GM19035 (cell line): ENCODE results near the gene ADK.
"Not testable (repeated sequence)": the region's sequence is repeated elsewhere in the genome, so short reads cannot be mapped to it uniquely, and the experiment has no call there.

Source experiments
- ATAC-seq: cut with Tn5 transposase; IDR thresholded peaks from one replicate; pipeline ENCODE4 v1.9.1; 2021; ENCODE audit not compliant: unreplicated experiment

Gene ADK

GRCh38 chr10:74527611-74528010 is 376.6 kb downstream of the ADK start:
- ATAC-seq: not testable (repeated sequence)

DNA sequence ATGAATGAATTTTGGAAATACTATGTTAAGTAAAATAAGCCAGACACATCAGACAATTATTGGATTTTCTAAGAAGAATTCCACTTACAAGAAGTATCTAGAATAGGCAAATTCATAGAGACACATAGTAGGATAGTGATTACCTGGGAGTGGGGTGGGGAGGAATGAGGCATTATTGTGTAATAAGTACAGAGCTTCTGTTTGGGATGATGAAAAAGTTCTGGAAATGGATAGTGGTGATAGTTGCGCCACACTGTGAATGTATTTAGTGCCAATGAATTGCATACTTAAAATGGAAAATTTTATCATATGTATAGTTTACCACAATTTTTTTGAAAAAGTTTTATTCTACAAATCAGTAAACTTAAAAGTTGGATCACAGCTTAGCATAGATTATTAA is 378.2 kb downstream of the ADK start:
- no peak for ATAC-seq

- no peak for ATAC-seq
Measured at GRCh38 chr10:74530981-74531380, 380.0 kb downstream of the ADK start.

DNA sequence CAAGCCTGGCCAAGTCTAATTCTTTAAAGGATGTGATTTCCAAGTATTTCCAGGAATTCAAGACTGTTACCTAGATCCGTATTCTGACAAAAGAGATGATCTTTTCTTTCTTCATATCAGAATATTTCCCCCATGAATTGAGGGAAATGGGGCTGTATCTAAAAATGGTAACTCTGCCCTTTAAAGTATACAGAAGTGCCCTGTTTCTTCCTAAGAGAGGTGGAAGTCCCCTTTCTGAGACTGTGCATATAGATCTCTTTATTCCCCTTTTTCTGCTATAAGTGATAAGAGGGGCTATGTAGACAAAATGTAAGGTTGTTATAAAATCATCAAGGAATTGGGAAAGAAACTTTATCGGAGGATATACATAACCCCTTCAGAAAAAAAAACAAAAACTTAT is 388.3 kb downstream of the ADK start:
- ATAC-seq: no peak

GRCh38 chr10:74541375-74541774 is 390.4 kb downstream of the ADK start:
- ATAC-seq: no peak

- no peak for ATAC-seq
Measured at GRCh38 chr10:74542077-74542476, 391.1 kb downstream of the ADK start.

DNA sequence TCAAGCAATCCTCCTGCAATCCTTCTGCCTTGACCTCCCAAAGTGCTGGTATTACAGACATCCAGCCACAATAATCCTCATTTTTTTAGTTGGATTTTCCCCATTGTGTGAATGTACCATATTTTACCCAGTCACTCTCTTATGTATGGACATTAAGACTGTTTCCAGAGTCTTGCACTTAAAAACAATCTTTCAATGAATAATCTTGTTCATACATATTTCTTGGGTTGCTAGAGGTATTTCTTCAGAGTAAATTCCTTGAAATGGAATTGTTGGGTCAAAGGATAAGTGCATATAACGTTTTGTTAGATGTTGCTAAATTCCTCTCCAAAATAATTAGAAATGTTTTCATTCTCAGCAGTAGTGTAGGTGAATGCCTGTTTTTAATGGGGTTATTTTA is 392.3 kb downstream of the ADK start:
- no peak for ATAC-seq

DNA sequence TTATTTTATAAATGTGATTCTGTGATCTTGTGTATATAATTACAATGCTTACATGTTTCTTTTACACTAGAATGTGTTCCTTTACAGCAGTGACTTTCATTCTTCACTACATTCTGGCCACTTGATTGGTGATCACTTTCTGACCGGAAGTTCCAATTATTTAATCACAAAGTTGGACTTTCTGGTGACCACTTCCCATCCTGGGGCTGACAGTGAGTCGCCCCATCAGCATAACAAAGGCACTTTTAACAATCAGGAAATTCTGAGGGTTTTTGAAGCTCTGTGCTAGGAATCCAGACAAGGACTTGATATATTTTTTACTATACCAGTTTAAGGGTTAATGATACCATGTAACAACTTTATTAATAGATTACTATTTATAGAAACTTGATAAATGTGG is 393.1 kb downstream of the ADK start:
- ATAC-seq: no peak

- no peak for ATAC-seq
Measured at GRCh38 chr10:74548676-74549075, 397.7 kb downstream of the ADK start.

- no peak for ATAC-seq
Measured at GRCh38 chr10:74556072-74556705, 405.2 kb downstream of the ADK start.

DNA sequence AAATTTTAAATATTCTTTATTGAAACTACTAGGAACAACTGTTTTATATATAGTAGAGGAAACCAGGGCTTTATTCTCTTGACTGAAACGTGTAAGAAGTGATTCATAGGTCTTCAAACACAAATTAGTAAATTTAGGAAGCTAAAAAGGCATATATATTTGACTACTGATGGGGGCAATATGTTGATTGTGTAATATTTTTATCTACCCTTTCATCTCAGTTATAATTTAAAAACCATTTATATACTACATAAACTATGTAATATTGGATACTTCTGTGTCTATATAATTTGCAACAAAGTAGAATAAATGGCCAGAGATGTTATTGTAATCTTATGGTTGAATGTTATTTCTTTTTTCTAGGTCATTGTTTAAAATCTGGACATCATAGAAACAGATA is 406.1 kb downstream of the ADK start:
- ATAC-seq: no peak

GRCh38 chr10:74558403-74558802 is 407.4 kb downstream of the ADK start:
- ATAC-seq: no peak

DNA sequence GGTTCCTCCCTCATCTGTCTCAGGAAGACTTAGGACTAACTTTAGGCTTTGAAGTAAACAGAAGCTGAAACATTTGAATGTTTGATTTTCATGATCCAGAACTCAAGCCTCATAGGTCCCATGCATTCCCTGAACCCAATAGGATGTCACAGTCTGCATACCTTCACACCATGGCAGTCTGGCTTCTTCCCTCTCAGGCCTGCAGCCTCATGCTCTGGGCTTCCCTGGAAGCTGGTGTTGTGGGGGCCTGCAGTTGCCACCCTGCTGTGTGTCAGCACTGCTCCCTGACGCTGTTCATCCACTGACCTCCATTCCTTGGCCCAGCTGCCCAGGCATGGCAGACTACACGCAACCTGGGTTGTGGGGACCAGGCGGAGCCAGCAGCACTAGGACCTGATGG is 407.9 kb downstream of the ADK start:
- no peak for ATAC-seq

DNA sequence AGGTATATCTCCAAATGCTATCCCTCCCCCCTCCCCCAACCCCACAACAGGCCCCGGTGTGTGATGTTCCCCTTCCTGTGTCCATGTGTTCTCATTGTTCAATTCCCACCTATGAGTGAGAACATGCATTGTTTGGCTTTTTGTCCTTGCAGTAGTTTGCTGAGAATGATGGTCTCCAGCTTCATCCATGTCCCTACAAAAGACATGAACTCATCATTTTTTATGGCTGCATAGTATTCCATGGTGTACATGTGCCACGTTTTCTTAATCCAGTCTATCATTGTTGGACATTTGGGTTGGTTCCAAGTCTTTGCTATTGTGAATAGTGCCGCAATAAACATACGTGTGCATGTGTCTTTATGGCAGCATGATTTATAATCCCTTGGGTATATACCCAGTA is 417.9 kb downstream of the ADK start:
- ATAC-seq: not testable (repeated sequence)

DNA sequence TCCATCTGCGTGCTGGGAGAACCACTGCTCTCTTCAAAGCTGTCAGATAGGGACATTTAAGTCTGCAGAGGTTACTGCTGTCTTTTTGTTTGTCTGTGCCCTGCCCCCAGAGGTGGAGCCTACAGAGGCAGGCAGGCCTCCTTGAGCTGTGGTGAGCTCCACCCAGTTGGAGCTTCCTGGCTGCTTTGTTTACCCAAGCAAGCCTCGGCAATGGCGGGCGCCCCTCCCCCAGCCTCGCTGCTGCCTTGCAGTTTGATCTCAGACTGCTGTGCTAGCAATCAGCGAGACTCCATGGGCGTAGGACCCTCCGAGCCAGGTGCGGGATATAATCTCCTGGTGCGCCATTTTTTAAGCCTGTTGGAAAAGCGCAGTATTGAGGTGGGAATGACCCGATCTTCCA is 422.5 kb downstream of the ADK start:
- ATAC-seq: not testable (repeated sequence)

- no peak for ATAC-seq
Measured at GRCh38 chr10:74575191-74575720, 424.2 kb downstream of the ADK start.

- no peak for ATAC-seq
Measured at GRCh38 chr10:74575912-74576311, 424.9 kb downstream of the ADK start.

DNA sequence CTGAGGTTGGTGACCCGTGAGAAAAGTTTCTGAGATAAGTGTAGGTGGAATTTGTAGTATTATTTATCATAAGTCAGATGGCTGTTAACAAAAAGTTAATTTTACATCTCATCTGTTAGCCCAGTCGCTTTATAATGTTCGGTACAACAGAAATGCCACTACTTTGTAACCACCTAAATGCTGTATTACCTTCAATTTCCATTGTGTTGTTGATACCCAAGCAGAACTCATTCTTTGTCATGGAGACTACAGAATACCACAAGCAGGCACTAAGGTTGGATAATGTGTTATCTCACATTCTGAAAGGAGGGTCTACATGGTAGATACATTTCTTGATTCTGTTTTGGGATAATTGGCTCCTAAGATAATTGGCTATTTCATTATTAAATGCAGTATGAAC is 425.6 kb downstream of the ADK start:
- no peak for ATAC-seq

DNA sequence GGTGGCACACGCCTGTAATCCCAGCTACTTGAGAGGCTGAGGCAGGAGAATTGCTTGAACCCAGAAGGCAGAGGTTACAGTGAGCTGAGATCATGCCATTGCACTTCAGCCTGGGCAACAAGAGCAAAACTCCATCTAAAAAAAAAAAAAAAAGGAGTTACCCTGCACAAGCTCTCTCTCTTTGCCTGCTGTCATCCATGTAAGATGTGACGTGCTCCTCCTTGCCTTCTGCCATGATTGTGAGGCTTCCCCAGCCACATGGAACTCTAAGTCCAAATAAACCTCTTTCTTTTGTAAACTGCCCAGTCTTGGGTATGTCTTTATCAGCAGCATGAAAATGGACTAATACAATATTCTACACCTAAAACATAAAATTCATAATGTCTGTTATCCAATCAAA is 429.4 kb downstream of the ADK start:
- ATAC-seq: not testable (repeated sequence)

DNA sequence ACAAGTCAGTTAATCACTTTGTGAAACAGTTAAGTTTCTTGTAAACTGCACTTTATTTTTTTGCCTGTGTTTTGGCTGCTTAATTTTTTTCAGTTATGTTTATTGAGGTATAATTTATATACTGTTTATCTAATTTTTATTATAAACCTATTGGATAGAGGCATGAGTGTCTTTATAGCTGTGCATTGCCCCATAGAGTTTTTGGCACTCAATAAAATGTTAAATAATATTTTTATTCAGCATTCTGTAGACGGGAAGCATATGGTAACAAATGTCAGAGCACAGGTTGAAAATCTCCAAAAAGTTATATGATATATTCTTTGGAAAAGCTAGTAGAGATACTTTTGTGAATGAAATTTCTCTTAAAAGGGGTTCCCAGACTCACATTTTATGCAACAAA is 431.5 kb downstream of the ADK start:
- no peak for ATAC-seq

GRCh38 chr10:74585231-74586087 is 434.4 kb downstream of the ADK start:
- ATAC-seq: peak; percentile 66

DNA sequence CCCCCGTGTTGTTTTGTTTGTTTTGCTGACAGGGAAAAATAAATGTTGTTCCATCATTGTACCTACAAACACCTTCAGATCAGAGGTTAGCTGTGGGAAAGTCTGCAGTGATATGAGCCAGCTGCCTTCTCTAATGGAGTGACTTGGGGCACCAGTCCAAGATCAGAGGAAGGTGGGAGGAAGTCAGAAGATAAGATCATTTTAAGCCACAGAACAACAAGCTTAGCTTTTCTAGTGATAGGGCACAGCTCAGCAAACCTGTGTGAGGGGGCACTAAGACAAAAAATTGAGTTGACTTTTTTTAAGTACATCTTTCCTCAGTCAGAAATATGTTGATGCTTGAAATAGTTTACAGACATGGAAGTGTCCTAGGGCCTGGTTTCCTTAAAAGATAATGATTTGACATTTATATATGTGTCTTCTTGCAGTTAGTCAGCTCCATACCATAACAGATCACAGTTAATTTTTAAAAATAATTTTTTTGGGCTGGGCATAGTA is 435.1 kb downstream of the ADK start:
- peak; percentile 25 for ATAC-seq
